ENCODE measurements around the gene FSCB.

- TF ChIP-seq CTCF (conservative IDR thresholded peaks at IDR 0.05; ENCODE audit: low read depth, low read length): no peak
- no peak for TF ChIP-seq EZH2 (IDR thresholded peaks at IDR 0.05; ENCODE audit: low read length, unreplicated experiment)
Observed at GRCh38 chr14:44529026-44529425, 21.9 kb upstream of the FSCB start.
